ENCODE data around the gene KIF26B.

DNA sequence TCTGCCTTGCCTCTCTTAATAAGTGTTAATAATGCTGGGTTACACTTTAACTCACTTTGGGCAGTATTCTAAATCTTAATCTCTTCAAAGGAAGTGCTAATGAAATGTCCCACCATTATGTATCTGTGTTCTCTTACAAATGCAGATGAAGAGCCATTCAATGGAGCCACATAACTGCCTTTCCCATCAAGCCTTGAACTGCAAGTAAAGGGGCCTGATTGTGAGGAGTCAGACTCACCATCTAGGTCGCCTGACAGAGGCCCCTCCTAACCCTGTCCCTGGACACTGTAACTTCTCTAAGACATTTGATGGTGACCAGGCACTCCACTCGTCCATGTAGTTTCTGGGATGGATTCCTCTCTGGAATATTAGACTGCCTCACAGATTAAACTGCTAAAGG, 329.4 kb downstream of the KIF26B start:
- TF ChIP-seq, protein P1, sequence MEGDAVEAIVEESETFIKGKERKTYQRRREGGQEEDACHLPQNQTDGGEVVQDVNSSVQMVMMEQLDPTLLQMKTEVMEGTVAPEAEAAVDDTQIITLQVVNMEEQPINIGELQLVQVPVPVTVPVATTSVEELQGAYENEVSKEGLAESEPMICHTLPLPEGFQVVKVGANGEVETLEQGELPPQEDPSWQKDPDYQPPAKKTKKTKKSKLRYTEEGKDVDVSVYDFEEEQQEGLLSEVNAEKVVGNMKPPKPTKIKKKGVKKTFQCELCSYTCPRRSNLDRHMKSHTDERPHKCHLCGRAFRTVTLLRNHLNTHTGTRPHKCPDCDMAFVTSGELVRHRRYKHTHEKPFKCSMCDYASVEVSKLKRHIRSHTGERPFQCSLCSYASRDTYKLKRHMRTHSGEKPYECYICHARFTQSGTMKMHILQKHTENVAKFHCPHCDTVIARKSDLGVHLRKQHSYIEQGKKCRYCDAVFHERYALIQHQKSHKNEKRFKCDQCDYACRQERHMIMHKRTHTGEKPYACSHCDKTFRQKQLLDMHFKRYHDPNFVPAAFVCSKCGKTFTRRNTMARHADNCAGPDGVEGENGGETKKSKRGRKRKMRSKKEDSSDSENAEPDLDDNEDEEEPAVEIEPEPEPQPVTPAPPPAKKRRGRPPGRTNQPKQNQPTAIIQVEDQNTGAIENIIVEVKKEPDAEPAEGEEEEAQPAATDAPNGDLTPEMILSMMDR (IDR thresholded peaks at IDR 0.05; ENCODE audit: low read depth, low read length): no peak
- no peak for TF ChIP-seq POLR2A (IDR thresholded peaks at IDR 0.05; ENCODE audit: extremely low read depth, insufficient read length)
- TF ChIP-seq, protein P2, sequence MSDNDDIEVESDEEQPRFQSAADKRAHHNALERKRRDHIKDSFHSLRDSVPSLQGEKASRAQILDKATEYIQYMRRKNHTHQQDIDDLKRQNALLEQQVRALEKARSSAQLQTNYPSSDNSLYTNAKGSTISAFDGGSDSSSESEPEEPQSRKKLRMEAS (IDR thresholded peaks at IDR 0.05; ENCODE audit: low read depth, low read length): no peak

All from NB4 (cell line).